Neuron (in vitro differentiated cells): Measurements from ENCODE around the gene PLEKHA5.
"Not testable (repeated sequence)": the region's sequence is repeated elsewhere in the genome, so short reads cannot be mapped to it uniquely, and the experiment has no call there.

Experiments
- H2AFZ ChIP-seq: one replicate; pipeline ENCODE4 v1.6.1; 2013; ENCODE audit warnings: low read depth, mild to moderate bottlenecking, inconsistent platforms, low read length, moderate library complexity
- H3K27me3 ChIP-seq: one replicate; pipeline ENCODE4 v1.6.1; 2013; ENCODE audit warnings: low read length; ENCODE audit not compliant: insufficient read depth
- H3K36me3 ChIP-seq: one replicate; pipeline ENCODE4 v1.6.1; 2013; ENCODE audit warnings: low read length; ENCODE audit not compliant: insufficient read depth
- H3K4me1 ChIP-seq: one replicate; pipeline ENCODE4 v1.6.1; 2013; ENCODE audit warnings: low read length; ENCODE audit not compliant: insufficient read depth
- H3K4me3 ChIP-seq: 2 replicates; pipeline ENCODE4 v1.5.1; 2013; ENCODE audit warnings: mild to moderate bottlenecking, low read length, moderate library complexity
- H3K9me3 ChIP-seq: one replicate; pipeline ENCODE4 v1.6.1; 2013; ENCODE audit warnings: low read length

PLEKHA5 gene

GRCh38 chr12:19161216-19161615, 31.7 kb downstream of the PLEKHA5 start:
- Histone ChIP-seq H3K4me3 (no peak overlapping the region), H3K4me1 (peaks cover under 1% of the 10 kb centered on the region), H2AFZ (no peak overlapping the region), H3K36me3 (peaks cover 3% of the 10 kb centered on the region), H3K27me3 (no peaks in the 10 kb centered on the region), H3K9me3 (no peaks in the 10 kb centered on the region)

GRCh38 chr12:19165451-19165850, 35.9 kb downstream of the PLEKHA5 start:
- Histone ChIP-seq H3K36me3 (no peaks in the 10 kb centered on the region), H3K9me3 (no peaks in the 10 kb centered on the region), H3K4me3 (no peak overlapping the region), H3K27me3 (no peaks in the 10 kb centered on the region), H3K4me1 (peaks cover 6% of the 10 kb centered on the region), H2AFZ (no peak overlapping the region)

DNA sequence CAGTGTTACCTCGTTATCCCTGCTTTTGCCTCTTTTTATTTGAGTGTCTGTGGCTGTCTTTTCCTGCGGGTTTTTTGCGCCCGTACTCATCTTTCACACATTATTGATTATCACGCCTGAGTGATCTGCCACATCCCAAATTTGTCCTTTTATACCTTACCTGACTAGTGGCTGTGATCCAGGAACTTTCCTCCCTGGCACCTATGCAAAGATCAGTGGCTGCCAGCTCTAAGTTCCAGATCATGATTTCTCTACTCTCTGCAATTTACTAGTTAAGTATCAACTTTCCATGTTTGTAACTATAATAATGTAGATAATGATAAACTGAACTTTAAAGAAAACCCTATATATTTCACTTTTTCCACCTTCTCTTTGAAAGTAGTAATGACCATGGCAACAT, 36.9 kb downstream of the PLEKHA5 start:
- H3K36me3 ChIP-seq = no peaks in the 10 kb centered on the region
- peaks cover 6% of the 10 kb centered on the region for H3K4me1 ChIP-seq
- no peaks in the 10 kb centered on the region for H3K9me3 ChIP-seq
- H3K27me3 ChIP-seq = no peaks in the 10 kb centered on the region
- H3K4me3 ChIP-seq = no peak overlapping the region
- H2AFZ ChIP-seq = no peak overlapping the region

DNA sequence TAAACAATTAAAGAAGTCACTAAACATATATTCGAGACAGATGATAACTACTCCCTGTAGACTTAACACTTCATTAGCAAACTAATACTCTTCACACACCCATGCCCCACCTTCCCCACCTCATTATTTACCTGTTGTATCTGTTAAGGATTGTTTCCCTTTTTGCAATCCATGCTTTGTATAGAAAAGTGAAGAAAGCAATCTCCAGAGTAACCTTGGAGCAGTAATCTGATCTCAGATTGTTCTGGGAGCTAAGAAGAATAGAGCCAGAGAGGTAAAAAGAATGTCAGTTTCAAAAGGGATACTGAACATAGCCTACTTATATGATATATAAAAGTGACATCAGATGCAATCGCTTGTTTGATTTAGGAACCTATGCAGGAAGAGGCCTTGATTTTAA, 37.4 kb downstream of the PLEKHA5 start:
- no peaks in the 10 kb centered on the region for H3K27me3 ChIP-seq
- no peaks in the 10 kb centered on the region for H3K9me3 ChIP-seq
- peaks cover 6% of the 10 kb centered on the region for H3K4me1 ChIP-seq
- no peaks in the 10 kb centered on the region for H3K36me3 ChIP-seq
- H3K4me3 ChIP-seq = no peak overlapping the region
- no peak overlapping the region for H2AFZ ChIP-seq

DNA sequence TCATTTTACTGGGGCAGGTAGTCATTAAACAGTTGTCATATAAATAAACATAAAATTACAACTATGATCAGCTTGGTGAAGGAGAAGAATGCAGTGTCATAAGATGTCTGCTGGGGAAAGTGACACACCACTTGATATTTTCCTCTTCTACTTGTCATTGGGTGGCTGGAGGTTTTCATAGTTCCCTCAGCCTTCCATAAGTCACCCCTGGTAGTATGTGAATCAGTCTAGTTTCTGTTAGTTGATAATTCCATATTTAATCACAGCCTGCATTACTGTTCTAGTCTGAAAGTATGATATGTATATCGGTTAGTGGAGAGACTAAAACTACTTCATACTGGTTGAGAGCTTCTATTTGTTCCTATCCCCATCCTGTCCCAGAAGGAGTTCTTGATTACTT, 38.2 kb downstream of the PLEKHA5 start:
- H3K36me3 ChIP-seq = no peaks in the 10 kb centered on the region
- H3K27me3 ChIP-seq = no peaks in the 10 kb centered on the region
- H3K4me3 ChIP-seq = no peak overlapping the region
- H3K9me3 ChIP-seq = no peaks in the 10 kb centered on the region
- H2AFZ ChIP-seq = no peak overlapping the region
- H3K4me1 ChIP-seq = peaks cover 6% of the 10 kb centered on the region

GRCh38 chr12:19168644-19169043, 39.1 kb downstream of the PLEKHA5 start:
- no peaks in the 10 kb centered on the region for H3K27me3 ChIP-seq
- no peak overlapping the region for H2AFZ ChIP-seq
- no peak overlapping the region for H3K4me3 ChIP-seq
- H3K4me1 ChIP-seq = peaks cover 6% of the 10 kb centered on the region
- H3K36me3 ChIP-seq = no peaks in the 10 kb centered on the region
- no peaks in the 10 kb centered on the region for H3K9me3 ChIP-seq

- no peak overlapping the region for H3K4me3 ChIP-seq
- H3K4me1 ChIP-seq = peaks cover 6% of the 10 kb centered on the region
- H3K36me3 ChIP-seq = no peaks in the 10 kb centered on the region
- H3K27me3 ChIP-seq = no peaks in the 10 kb centered on the region
- no peak overlapping the region for H2AFZ ChIP-seq
- H3K9me3 ChIP-seq = no peaks in the 10 kb centered on the region
Observed at GRCh38 chr12:19169222-19169621, 39.7 kb downstream of the PLEKHA5 start.

DNA sequence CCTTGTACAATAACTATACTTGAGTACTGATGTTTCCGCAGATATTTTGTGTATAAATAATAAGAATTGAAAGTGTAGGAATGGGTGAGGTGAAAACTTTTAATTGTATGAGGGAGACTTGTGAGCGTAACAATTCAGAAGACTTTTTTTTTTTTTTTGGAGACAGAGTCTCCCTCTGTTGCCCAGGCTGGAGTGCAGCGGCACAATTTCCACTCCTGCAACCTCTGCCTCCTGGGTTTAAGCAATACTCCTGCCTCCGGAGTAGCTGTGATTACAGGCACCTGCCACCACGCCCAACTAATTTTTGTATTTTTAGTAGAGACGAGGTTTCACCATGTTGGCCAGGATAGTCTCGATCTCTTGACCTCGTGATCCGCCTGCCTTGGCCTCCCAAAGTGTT, 40.8 kb downstream of the PLEKHA5 start:
- not testable (repeated sequence) for H3K4me1 ChIP-seq, H3K9me3 ChIP-seq, H2AFZ ChIP-seq, H3K27me3 ChIP-seq, H3K36me3 ChIP-seq, H3K4me3 ChIP-seq

- H2AFZ ChIP-seq = no peak overlapping the region
- H3K27me3 ChIP-seq = no peaks in the 10 kb centered on the region
- no peak overlapping the region for H3K4me3 ChIP-seq
- H3K36me3 ChIP-seq = peaks cover 2% of the 10 kb centered on the region
- no peaks in the 10 kb centered on the region for H3K9me3 ChIP-seq
- peaks cover 2% of the 10 kb centered on the region for H3K4me1 ChIP-seq
Observed at GRCh38 chr12:19171731-19172130, 42.2 kb downstream of the PLEKHA5 start.

DNA sequence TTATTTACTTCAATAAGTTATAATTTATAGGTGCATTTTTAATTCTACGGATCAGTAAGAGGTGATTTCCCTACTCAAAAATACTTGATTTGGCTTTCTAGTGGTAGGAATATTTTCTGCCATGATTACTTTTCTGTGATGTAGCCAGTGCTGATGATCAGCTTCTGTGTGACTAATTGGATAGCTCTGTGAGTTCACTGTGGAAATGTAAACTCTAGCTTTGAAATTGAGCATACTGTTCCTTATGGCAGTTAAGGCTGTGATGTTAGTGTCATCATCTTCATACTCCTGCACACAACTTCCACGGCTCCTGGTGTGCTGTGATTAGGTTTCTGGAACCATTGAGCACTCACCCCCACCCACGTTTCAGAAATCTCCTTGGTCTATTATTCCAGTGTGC, 48.2 kb downstream of the PLEKHA5 start:
- peaks cover 11% of the 10 kb centered on the region for H3K4me1 ChIP-seq
- H2AFZ ChIP-seq = no peak overlapping the region
- H3K4me3 ChIP-seq = no peak overlapping the region
- peaks cover 2% of the 10 kb centered on the region for H3K36me3 ChIP-seq
- no peaks in the 10 kb centered on the region for H3K27me3 ChIP-seq
- H3K9me3 ChIP-seq = peaks cover 2% of the 10 kb centered on the region

GRCh38 chr12:19179986-19180385, 50.5 kb downstream of the PLEKHA5 start:
- no peak overlapping the region for H2AFZ ChIP-seq
- H3K36me3 ChIP-seq = peaks cover 2% of the 10 kb centered on the region
- peaks cover 2% of the 10 kb centered on the region for H3K9me3 ChIP-seq
- H3K4me3 ChIP-seq = no peak overlapping the region
- no peaks in the 10 kb centered on the region for H3K27me3 ChIP-seq
- peaks cover 11% of the 10 kb centered on the region for H3K4me1 ChIP-seq

DNA sequence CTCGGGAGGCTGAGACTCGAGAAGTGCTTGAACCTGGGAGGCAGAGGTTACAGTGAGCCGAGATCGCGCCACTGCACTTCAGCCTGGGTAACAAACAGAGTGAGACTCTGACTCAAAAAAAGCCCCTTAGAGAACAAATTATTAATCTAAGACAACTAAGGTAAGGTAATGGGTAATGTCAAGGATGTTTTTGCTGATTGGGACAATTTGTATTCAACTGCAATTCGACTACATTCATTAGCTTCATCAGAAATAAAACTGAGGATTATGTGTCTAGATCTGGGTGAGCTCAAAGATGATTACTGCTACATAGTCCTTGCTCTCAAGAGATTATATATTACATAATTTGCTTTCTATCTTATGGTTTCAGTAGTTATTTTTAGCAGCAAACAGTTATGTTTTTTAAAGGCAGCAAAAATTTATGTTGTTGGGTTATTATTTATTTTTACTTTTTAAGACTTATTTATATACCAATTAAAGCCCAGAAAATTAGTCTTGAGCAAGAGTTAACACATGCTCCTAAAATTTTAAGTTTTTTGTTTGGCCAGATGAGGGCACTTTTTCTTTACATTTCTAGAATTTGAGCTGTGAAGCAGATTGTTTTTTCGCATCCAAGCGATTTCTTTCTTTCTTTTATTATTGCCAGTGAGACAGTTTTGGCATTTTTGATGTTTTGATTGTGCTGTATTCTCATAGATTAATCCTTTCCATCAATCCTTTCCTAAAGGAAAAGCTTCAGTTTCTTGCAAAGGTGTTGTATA, 52.3 kb downstream of the PLEKHA5 start:
- H3K9me3 ChIP-seq = peaks cover 2% of the 10 kb centered on the region
- H2AFZ ChIP-seq = no peak overlapping the region
- no peak overlapping the region for H3K4me3 ChIP-seq
- peaks cover 12% of the 10 kb centered on the region for H3K4me1 ChIP-seq
- H3K27me3 ChIP-seq = no peaks in the 10 kb centered on the region
- no peaks in the 10 kb centered on the region for H3K36me3 ChIP-seq

DNA sequence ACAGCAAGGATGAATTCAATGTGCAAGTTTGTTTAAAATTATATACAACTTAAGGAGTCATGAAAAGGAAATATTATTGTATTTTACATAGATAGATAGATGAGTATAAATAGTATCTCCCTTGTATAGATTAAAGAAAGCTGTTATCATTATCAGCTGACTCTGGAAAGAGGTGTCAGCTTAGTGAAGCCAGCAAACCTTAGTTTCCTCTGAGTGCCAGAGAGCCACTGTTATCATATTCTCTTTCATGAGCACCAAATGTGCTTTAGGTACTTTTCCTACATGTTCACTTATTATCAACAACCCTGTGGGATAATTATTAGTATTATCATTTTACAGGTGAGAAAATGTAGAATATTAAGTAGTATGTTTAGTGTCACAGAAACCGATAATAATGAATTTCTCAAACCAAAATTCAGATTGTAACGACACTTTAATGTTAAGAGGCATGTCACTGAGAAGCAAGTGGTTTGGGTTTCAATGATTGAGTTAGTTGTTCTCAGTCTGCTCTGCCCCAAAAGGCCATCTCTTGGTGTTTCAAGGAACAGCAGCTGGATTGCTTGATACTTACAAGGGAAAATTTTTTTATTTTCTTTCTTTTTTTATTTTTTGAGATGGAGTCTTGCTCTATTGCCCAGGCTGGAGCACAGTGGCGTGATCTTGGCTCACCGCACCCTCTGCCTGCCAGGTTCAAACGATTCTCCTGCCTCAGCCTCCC, 53.7 kb downstream of the PLEKHA5 start:
- Histone ChIP-seq H3K4me1 (peaks cover 3% of the 10 kb centered on the region), H3K4me3 (no peak overlapping the region), H3K36me3 (no peaks in the 10 kb centered on the region), H3K27me3 (no peaks in the 10 kb centered on the region), H3K9me3 (no peaks in the 10 kb centered on the region), H2AFZ (no peak overlapping the region)
